ENCODE data around the gene BMP8A.

The BMP8A gene

GRCh38 chr1:39572379-39573096 lies 81.1 kb downstream of the BMP8A start:
- Histone ChIP-seq H3K4me3 (ENCODE audit: low read length in 2 of 2) (no peak overlapping the region), H3K27me3 (ENCODE audit: control insufficient read depth in 1 of 2, insufficient read depth in 2 of 2, low read length in 2 of 2) (no peaks in the 10 kb centered on the region), H3K9ac (ENCODE audit: low read length in 2 of 2) (no peak overlapping the region), H3K9me3 (ENCODE audit: control insufficient read depth in 2 of 2, low read length in 2 of 2) (no peaks in the 10 kb centered on the region), H3K4me1 (ENCODE audit: control insufficient read depth, insufficient read depth, low read length) (peaks cover 28% of the 10 kb centered on the region), H3K36me3 (ENCODE audit: control insufficient read depth in 2 of 2, insufficient read depth in 2 of 2, low read length in 2 of 2) (peaks cover 38 to 50% of the 10 kb centered on the region in 2 donors), H3K27ac (ENCODE audit: low read length) (no peak overlapping the region)

DNA sequence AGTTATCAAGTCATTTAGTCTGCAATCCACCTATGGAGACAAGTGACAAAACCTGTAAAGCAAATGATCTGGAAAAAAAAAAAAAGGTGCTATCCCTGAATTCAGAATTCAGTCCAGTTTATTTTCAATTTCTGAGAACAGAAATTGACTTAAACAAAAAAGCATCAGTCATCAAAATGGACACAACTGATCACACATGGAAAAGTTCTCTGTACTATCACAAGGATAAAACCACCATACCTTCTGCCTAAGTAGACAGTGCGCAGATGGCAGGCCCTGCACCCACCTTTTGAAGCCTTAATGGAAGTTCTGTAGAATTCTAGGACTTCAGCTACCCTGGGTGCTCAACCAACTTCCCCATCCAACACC lies 81.6 kb downstream of the BMP8A start:
- Histone ChIP-seq H3K9ac (ENCODE audit: low read length in 2 of 2) (no peak overlapping the region), H3K27ac (ENCODE audit: low read length) (no peak overlapping the region), H3K36me3 (ENCODE audit: control insufficient read depth in 2 of 2, insufficient read depth in 2 of 2, low read length in 2 of 2) (peaks cover 35 to 47% of the 10 kb centered on the region in 2 donors)

DNA sequence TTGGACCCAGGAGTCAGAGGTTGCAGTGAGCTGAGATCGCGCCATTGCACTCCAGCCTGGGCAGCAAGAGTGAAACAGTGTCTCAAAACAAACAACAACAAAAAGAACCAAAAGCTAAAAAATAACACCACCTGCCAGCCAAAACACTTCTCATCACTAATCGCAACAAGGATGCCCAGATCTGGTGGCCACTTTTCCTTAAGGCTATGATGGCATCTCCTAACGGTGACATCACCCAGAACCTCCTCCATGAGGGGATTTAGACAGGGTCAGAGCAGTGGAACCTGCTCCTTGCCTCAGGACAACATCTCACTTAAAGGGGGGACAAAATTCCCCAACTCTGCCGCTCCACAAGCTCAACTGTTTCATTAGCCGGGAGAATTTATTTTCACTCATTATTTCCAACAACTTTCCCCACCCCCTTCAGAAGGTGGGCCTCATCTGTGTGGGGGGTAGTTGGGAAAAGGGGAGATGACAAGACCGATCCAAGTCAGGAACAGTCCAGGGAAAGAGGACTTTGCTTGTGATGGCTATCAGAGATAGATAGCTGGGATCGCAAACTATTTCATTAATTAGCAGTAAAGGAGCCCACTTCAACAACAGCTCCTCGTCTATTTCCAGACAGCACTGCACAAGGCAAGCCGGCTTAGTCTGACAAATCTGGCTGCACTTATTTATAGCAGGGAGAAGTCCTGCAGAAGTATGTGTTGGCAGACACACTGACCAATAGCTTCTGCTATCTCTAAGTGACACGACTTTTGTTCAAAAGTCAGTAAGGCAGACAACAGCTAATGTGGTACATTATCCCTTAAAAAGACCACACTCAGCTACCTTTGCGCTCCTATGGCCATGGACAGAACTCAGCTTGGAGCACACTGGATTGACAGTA lies 82.5 kb downstream of the BMP8A start:
- peak overlapping the region; percentile 33 to 42 for H3K9ac ChIP-seq (ENCODE audit: low read length in 2 of 2)
- H3K36me3 ChIP-seq (ENCODE audit: control insufficient read depth in 2 of 2, insufficient read depth in 2 of 2, low read length in 2 of 2): peaks cover 28 to 39% of the 10 kb centered on the region in 2 donors
- no peaks in the 10 kb centered on the region for H3K9me3 ChIP-seq (ENCODE audit: control insufficient read depth in 2 of 2, low read length in 2 of 2)
- no peaks in the 10 kb centered on the region for H3K27me3 ChIP-seq (ENCODE audit: control insufficient read depth in 1 of 2, insufficient read depth in 2 of 2, low read length in 2 of 2)
- H3K4me3 ChIP-seq (ENCODE audit: low read length in 2 of 2): peak overlapping the region; percentile 80 to 91
- peak overlapping the region; percentile 24 for H3K27ac ChIP-seq (ENCODE audit: low read length)
- peaks cover 28% of the 10 kb centered on the region for H3K4me1 ChIP-seq (ENCODE audit: control insufficient read depth, insufficient read depth, low read length)

More for the DNA sequence above, 81.6 kb downstream of the BMP8A start:
- no peak overlapping the region for H3K4me3 ChIP-seq (ENCODE audit: low read length in 2 of 2)
- no peaks in the 10 kb centered on the region for H3K27me3 ChIP-seq (ENCODE audit: control insufficient read depth in 1 of 2, insufficient read depth in 2 of 2, low read length in 2 of 2)
- H3K4me1 ChIP-seq (ENCODE audit: control insufficient read depth, insufficient read depth, low read length): peaks cover 28% of the 10 kb centered on the region
- no peaks in the 10 kb centered on the region for H3K9me3 ChIP-seq (ENCODE audit: control insufficient read depth in 2 of 2, low read length in 2 of 2)

- Histone ChIP-seq H3K4me1 (ENCODE audit: control insufficient read depth, insufficient read depth, low read length) (peaks cover 28% of the 10 kb centered on the region), H3K4me3 (ENCODE audit: low read length in 2 of 2) (peak overlapping the region; percentile 80 to 91), H3K9ac (ENCODE audit: low read length in 2 of 2) (peak overlapping the region; percentile 73 to 77), H3K27ac (ENCODE audit: low read length) (peak overlapping the region; percentile 24), H3K27me3 (ENCODE audit: control insufficient read depth in 1 of 2, insufficient read depth in 2 of 2, low read length in 2 of 2) (no peaks in the 10 kb centered on the region), H3K9me3 (ENCODE audit: control insufficient read depth in 2 of 2, low read length in 2 of 2) (no peaks in the 10 kb centered on the region), H3K36me3 (ENCODE audit: control insufficient read depth in 2 of 2, insufficient read depth in 2 of 2, low read length in 2 of 2) (peaks cover 22 to 32% of the 10 kb centered on the region in 2 donors)
Observed at GRCh38 chr1:39574646-39575045, 83.2 kb downstream of the BMP8A start.
